ENCODE data around the gene UTS2.

GRCh38 chr1:7824701-7825100, 28.2 kb downstream of the UTS2 start:
- TF ChIP-seq POLR2A (IDR thresholded peaks at IDR 0.05; ENCODE audit: low read length) (no peak), GATA1 (IDR thresholded peaks at IDR 0.05; ENCODE audit: low read depth, low read length) (no peak)
